ENCODE measurements around the gene MAGI1. TPM values are rescaled to one million over a fixed set of nuclear protein-coding genes. Genes with fewer than 3 reads are reported as not detected.
"Not testable (repeated sequence)": the region's sequence is repeated elsewhere in the genome, so short reads cannot be mapped to it uniquely, and the experiment has no call there.

MAGI1 gene
- total RNA-seq, 5 donors from 2014 or later (not counting 1 experiment from before 2014, with no cell fraction given): 0.23 to 0.63 (median 0.29) TPM

DNA sequence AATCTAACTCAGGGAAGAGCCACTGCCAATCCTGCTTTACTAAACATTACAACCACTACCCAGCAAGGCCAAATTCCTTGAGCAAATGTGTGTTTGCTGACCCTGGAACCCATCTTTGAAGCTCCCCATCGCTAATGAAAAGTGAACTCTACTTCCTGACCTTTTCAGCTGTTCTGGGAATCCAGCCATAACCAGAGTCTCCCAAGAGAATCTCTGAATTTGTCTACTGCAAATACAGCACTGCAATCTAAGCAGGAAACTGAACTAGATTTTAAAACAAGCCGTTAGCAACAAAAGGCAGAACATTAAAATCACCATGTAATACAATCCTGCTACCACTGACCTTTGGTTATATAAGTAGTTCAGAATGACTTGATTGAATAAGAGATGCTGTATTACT is 309.2 kb downstream of the MAGI1 start:
- ChIA-PET CTCF (no interaction called here), POLR2A (no interaction called here)
- no peak for ATAC-seq (replicated peaks in 1 of 4)

DNA sequence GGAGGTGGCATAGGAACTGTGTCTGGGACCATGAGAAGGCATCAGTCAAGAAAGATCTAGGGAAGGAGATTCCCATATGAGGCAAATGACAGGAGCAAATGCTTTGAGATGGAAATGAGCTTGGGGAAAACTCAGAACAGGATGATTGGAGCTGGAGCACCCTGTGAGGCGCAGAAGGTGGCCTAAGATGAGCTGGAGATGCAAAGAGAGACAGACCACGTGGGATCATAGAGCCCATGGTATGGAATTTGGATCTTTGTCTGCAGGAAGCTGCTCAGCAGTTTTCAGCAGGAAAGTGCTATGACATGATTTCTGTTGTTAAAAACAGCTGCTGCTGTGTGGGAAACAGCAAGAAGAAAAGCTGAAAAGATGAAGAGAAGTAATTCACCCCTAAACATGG is 310.6 kb downstream of the MAGI1 start:
- H3K9me3 Mint-ChIP-seq: peaks cover 0 to 3% (median 0%) of the 10 kb centered on the region in 3 donors
- no peaks in the 10 kb centered on the region for H3K36me3 Mint-ChIP-seq
- H3K27me3 Mint-ChIP-seq: peaks cover 0 to 3% of the 10 kb centered on the region in 2 donors
- H3K4me1 ChIP-seq (ENCODE audit: control insufficient read depth in 1 of 2, extremely low read depth in 1 of 2, insufficient read depth in 2 of 2, low read length in 2 of 2): no peaks in the 10 kb centered on the region
- DNase-seq: no peak
- 46% methylated on average over 2 of the region's 2 CpGs for WGBS (ENCODE audit: insufficient coverage)
- ChIA-PET POLR2A (no interaction called here), CTCF (no interaction called here)
- H3K36me3 ChIP-seq (ENCODE audit: control insufficient read depth in 2 of 2, extremely low read depth in 1 of 2, insufficient read depth in 1 of 2, low read length in 1 of 2): no peaks in the 10 kb centered on the region
- no peak for ATAC-seq (replicated peaks in 1 of 4)
- H3K27ac Mint-ChIP-seq: no peak overlapping the region
- no peaks in the 10 kb centered on the region for H3K27me3 ChIP-seq (replicated peaks in 1 of 2; ENCODE audit: control insufficient read depth in 2 of 2, extremely low read depth in 1 of 2, insufficient read depth in 2 of 2, low read length in 1 of 2)
- H3K9me3 ChIP-seq: no peaks in the 10 kb centered on the region
- peaks cover 0 to 6% (median 2%) of the 10 kb centered on the region in 3 donors for H3K4me1 Mint-ChIP-seq
- H3K27ac ChIP-seq (ENCODE audit: low read length): no peak overlapping the region
- H3K4me3 ChIP-seq (ENCODE audit: control insufficient read depth in 1 of 2, extremely low read depth in 1 of 2, low read length in 1 of 2): no peak overlapping the region
- H3K4me3 Mint-ChIP-seq: no peak overlapping the region

More for the DNA sequence above, 309.2 kb downstream of the MAGI1 start:
- Histone ChIP-seq H3K27ac (ENCODE audit: low read length) (no peak overlapping the region), H3K4me1 (ENCODE audit: control insufficient read depth in 1 of 2, extremely low read depth in 1 of 2, insufficient read depth in 2 of 2, low read length in 2 of 2) (no peaks in the 10 kb centered on the region), H3K36me3 (ENCODE audit: control insufficient read depth in 2 of 2, extremely low read depth in 1 of 2, insufficient read depth in 1 of 2, low read length in 1 of 2) (no peaks in the 10 kb centered on the region), H3K9me3 (no peaks in the 10 kb centered on the region), H3K27me3 (replicated peaks in 1 of 2; ENCODE audit: control insufficient read depth in 2 of 2, extremely low read depth in 1 of 2, insufficient read depth in 2 of 2, low read length in 1 of 2) (no peaks in the 10 kb centered on the region), H3K4me3 (ENCODE audit: control insufficient read depth in 1 of 2, extremely low read depth in 1 of 2, low read length in 1 of 2) (no peak overlapping the region)
- WGBS (ENCODE audit: insufficient coverage): 63% methylated on average over 1 of the region's 2 CpGs
- Mint-ChIP-seq H3K9me3 (peaks cover 0 to under 1% (median 0%) of the 10 kb centered on the region in 3 donors), H3K36me3 (no peaks in the 10 kb centered on the region), H3K4me3 (no peak overlapping the region), H3K27me3 (peaks cover 3 to 8% of the 10 kb centered on the region in 2 donors), H3K27ac (no peak overlapping the region), H3K4me1 (peaks cover 0 to 6% (median 2%) of the 10 kb centered on the region in 3 donors)
- no peak for DNase-seq

DNA sequence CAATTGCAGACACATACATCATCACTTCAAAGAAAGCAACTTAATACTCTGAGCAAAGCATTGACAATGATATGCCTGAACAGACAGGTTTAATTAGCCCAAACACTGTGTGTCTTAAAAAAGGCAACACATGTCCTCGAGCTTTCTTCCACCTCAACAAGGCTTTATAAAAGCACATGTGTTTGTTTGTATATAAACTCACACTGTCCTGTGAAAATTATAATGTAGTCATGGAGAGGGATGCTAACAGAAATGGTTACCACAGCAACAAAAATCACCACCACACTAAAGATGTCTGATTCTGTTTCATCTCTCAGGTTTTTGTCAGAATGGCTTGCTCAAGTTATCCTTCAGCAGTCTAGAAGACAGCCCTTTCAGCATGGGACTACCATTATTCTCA is 314.7 kb downstream of the MAGI1 start:
- peaks cover 0 to 3% (median 0%) of the 10 kb centered on the region in 3 donors for H3K9me3 Mint-ChIP-seq
- CTCF ChIA-PET: no interaction called here
- no peak for DNase-seq
- H3K27ac Mint-ChIP-seq: no peak overlapping the region
- H3K4me1 ChIP-seq (ENCODE audit: control insufficient read depth in 1 of 2, extremely low read depth in 1 of 2, insufficient read depth in 2 of 2, low read length in 2 of 2): no peaks in the 10 kb centered on the region
- no peak overlapping the region for H3K4me3 Mint-ChIP-seq
- H3K27me3 Mint-ChIP-seq: peaks cover 0 to 3% of the 10 kb centered on the region in 2 donors
- no peak overlapping the region for H3K4me3 ChIP-seq (ENCODE audit: control insufficient read depth in 1 of 2, extremely low read depth in 1 of 2, low read length in 1 of 2)
- H3K27ac ChIP-seq (ENCODE audit: low read length): no peak overlapping the region
- POLR2A ChIA-PET: no interaction called here
- WGBS (ENCODE audit: insufficient coverage): no CpG with 5 or more reads among the region's 1 CpG
- no peaks in the 10 kb centered on the region for H3K36me3 ChIP-seq (ENCODE audit: control insufficient read depth in 2 of 2, extremely low read depth in 1 of 2, insufficient read depth in 1 of 2, low read length in 1 of 2)
- H3K27me3 ChIP-seq (replicated peaks in 1 of 2; ENCODE audit: control insufficient read depth in 2 of 2, extremely low read depth in 1 of 2, insufficient read depth in 2 of 2, low read length in 1 of 2): no peaks in the 10 kb centered on the region
- no peaks in the 10 kb centered on the region for H3K9me3 ChIP-seq
- H3K4me1 Mint-ChIP-seq: no peaks in the 10 kb centered on the region
- no peaks in the 10 kb centered on the region for H3K36me3 Mint-ChIP-seq
- no peak for ATAC-seq (replicated peaks in 1 of 4)

DNA sequence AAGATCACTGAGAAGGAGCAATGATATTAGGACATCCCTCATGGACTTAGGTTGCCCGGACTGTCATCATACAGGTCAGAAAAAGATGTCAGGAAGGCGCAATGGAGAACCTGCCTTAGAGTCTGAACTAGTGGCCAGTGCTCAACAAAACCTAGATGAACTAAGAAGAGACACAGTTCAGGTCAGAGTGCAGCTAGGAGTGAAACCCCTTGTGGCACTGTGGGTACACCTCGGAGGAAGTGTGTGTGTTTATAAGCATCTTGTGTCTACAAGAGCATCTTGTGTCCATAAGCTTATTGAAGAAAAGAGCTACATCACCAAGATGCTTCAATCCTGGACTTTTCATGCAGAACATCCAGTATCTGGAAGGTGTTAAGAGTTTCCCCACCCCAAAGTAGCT is 315.7 kb downstream of the MAGI1 start:
- ATAC-seq (replicated peaks in 1 of 4) (no peak), DNase-seq (no peak)
- H3K36me3 ChIP-seq (ENCODE audit: control insufficient read depth in 2 of 2, extremely low read depth in 1 of 2, insufficient read depth in 1 of 2, low read length in 1 of 2): no peaks in the 10 kb centered on the region
- Mint-ChIP-seq H3K4me3 (no peak overlapping the region), H3K36me3 (no peaks in the 10 kb centered on the region), H3K9me3 (peaks cover 0 to 3% (median 0%) of the 10 kb centered on the region in 3 donors), H3K27ac (no peak overlapping the region), H3K4me1 (no peaks in the 10 kb centered on the region), H3K27me3 (peaks cover 0 to 3% of the 10 kb centered on the region in 2 donors)
- no peaks in the 10 kb centered on the region for H3K9me3 ChIP-seq
- H3K27ac ChIP-seq (ENCODE audit: low read length): no peak overlapping the region
- 88% methylated on average over 2 of the region's 3 CpGs for WGBS (ENCODE audit: insufficient coverage)
- POLR2A ChIA-PET: no interaction called here
- no peaks in the 10 kb centered on the region for H3K27me3 ChIP-seq (replicated peaks in 1 of 2; ENCODE audit: control insufficient read depth in 2 of 2, extremely low read depth in 1 of 2, insufficient read depth in 2 of 2, low read length in 1 of 2)
- CTCF ChIA-PET: no interaction called here
- H3K4me3 ChIP-seq (ENCODE audit: control insufficient read depth in 1 of 2, extremely low read depth in 1 of 2, low read length in 1 of 2): no peak overlapping the region
- H3K4me1 ChIP-seq (ENCODE audit: control insufficient read depth in 1 of 2, extremely low read depth in 1 of 2, insufficient read depth in 2 of 2, low read length in 2 of 2): no peaks in the 10 kb centered on the region

DNA sequence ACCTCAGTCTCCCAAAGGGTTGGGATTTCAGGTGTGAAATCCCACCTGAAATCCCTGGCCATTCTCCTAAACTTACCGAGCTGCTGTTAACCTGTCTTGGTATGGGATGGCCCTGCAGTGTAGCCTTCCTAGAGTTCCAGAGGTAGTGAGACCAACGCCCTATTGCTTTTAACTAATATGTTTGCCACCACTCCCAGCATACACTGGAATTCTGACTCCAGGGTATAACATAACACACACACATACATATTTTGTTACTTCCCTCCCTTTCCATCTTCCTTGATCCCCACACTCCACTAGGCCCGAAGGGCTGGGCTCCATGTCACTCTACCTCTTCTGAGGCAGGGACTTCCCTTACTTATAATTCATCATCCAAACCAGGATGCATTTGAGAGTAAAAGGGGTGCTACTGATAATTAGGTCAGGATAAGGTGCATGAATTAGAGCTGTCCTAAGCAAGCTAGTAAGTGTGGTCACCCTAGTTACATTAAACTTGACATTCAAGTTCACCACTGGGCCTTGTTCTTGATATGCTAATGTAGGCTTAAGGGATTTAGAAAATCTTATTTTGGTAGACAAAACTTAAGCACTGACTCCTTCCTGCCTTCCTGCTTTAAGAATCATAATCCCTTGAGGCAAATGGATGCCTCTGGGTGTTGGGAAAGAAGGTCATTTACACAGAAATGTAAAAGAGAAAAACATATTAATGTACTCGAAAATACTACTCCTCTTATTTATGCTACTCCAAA is 317.6 kb downstream of the MAGI1 start:
- Mint-ChIP-seq H3K4me3 (no peak overlapping the region), H3K4me1 (no peaks in the 10 kb centered on the region), H3K9me3 (peaks cover 0 to 3% (median 0%) of the 10 kb centered on the region in 3 donors), H3K36me3 (no peaks in the 10 kb centered on the region), H3K27me3 (peaks cover 0 to 3% of the 10 kb centered on the region in 2 donors), H3K27ac (no peak overlapping the region)
- no peak overlapping the region for H3K4me3 ChIP-seq (ENCODE audit: control insufficient read depth in 1 of 2, extremely low read depth in 1 of 2, low read length in 1 of 2)
- DNase-seq (no peak), ATAC-seq (replicated peaks in 1 of 4) (no peak)
- H3K27me3 ChIP-seq (replicated peaks in 1 of 2; ENCODE audit: control insufficient read depth in 2 of 2, extremely low read depth in 1 of 2, insufficient read depth in 2 of 2, low read length in 1 of 2): no peaks in the 10 kb centered on the region
- POLR2A ChIA-PET: no interaction called here
- no peaks in the 10 kb centered on the region for H3K36me3 ChIP-seq (ENCODE audit: control insufficient read depth in 2 of 2, extremely low read depth in 1 of 2, insufficient read depth in 1 of 2, low read length in 1 of 2)
- WGBS (ENCODE audit: insufficient coverage): 69% methylated on average over 2 of the region's 4 CpGs
- no peak overlapping the region for H3K27ac ChIP-seq (ENCODE audit: low read length)
- CTCF ChIA-PET: no interaction called here
- H3K9me3 ChIP-seq: no peaks in the 10 kb centered on the region
- H3K4me1 ChIP-seq (ENCODE audit: control insufficient read depth in 1 of 2, extremely low read depth in 1 of 2, insufficient read depth in 2 of 2, low read length in 2 of 2): no peaks in the 10 kb centered on the region

DNA sequence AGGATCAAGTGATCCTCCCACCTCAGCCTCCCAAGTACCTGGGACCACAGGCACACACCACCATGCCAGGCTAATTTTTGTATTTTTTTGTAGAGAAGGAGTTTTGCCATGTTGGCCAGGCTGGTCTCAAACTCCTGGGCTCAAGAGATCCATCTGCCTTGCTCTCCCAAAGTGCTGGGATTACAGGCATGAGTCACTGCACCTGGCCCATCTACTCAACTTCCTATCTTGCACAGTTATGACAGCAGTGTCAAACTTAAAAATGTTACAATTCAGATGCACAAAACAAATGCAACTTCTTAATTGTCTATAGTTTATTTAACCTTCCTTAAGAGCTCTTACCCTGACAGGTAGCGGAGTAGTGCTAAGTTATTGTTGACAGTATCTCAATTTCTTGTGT is 319.1 kb downstream of the MAGI1 start:
- ATAC-seq (replicated peaks in 1 of 4); H3K4me1 Mint-ChIP-seq; CTCF ChIA-PET; H3K27ac ChIP-seq (ENCODE audit: low read length); H3K4me3 ChIP-seq (ENCODE audit: control insufficient read depth in 1 of 2, extremely low read depth in 1 of 2, low read length in 1 of 2); H3K9me3 Mint-ChIP-seq; H3K27me3 ChIP-seq (replicated peaks in 1 of 2; ENCODE audit: control insufficient read depth in 2 of 2, extremely low read depth in 1 of 2, insufficient read depth in 2 of 2, low read length in 1 of 2); H3K36me3 Mint-ChIP-seq; H3K36me3 ChIP-seq (ENCODE audit: control insufficient read depth in 2 of 2, extremely low read depth in 1 of 2, insufficient read depth in 1 of 2, low read length in 1 of 2); H3K9me3 ChIP-seq; H3K4me3 Mint-ChIP-seq; DNase-seq; POLR2A ChIA-PET; H3K4me1 ChIP-seq (ENCODE audit: control insufficient read depth in 1 of 2, extremely low read depth in 1 of 2, insufficient read depth in 2 of 2, low read length in 2 of 2); H3K27me3 Mint-ChIP-seq; H3K27ac Mint-ChIP-seq: not testable (repeated sequence)
- WGBS (ENCODE audit: insufficient coverage): no CpG with 5 or more reads among the region's 1 CpG
